ENCODE results near the gene RNPEP.
"Not testable (repeated sequence)": the region's sequence is repeated elsewhere in the genome, so short reads cannot be mapped to it uniquely, and the experiment has no call there.

RNPEP gene

GRCh38 chr1:202036595-202037387 is 54.3 kb downstream of the RNPEP start:
- DNase-seq (ENCODE audit: low spot score), result no peak

- DNase-seq (ENCODE audit: low spot score), result no peak
These were observed 55.4 kb downstream of the RNPEP start for GRCh38 chr1:202037706-202038296.

- DNase-seq (ENCODE audit: low spot score), result no peak
These were observed 56.4 kb downstream of the RNPEP start for GRCh38 chr1:202038688-202039346.

- DNase-seq (ENCODE audit: low spot score), result no peak
These were observed 63.3 kb downstream of the RNPEP start for GRCh38 chr1:202045705-202046104.

- DNase-seq (ENCODE audit: low spot score), result no peak
These were observed 63.8 kb downstream of the RNPEP start for GRCh38 chr1:202046227-202046626.

GRCh38 chr1:202046748-202047708 is 64.6 kb downstream of the RNPEP start:
- DNase-seq (ENCODE audit: low spot score), result no peak

- DNase-seq (ENCODE audit: low spot score), result no peak
These were observed 65.5 kb downstream of the RNPEP start for GRCh38 chr1:202047977-202048376.

- DNase-seq (ENCODE audit: low spot score), result no peak
These were observed 66.7 kb downstream of the RNPEP start for GRCh38 chr1:202049129-202049528.

GRCh38 chr1:202054094-202054493 is 71.6 kb downstream of the RNPEP start:
- no peak for DNase-seq (ENCODE audit: low spot score)

GRCh38 chr1:202054673-202055072 is 72.2 kb downstream of the RNPEP start:
- DNase-seq (ENCODE audit: low spot score), result not testable (repeated sequence)
